BJ (cell line): ENCODE measurements around the gene BCKDHB. TPM values are rescaled to one million over a fixed set of nuclear protein-coding genes. Genes with fewer than 3 reads are reported as not detected.

ENCODE experiments used
- CTCF ChIA-PET: fragments of 350-600 bp; formaldehyde crosslinking; extraction: SDS; loops from one replicate; lab custom pipeline; 2021; ENCODE audit warnings: antibody characterized with exemption, inconsistent platforms; lab: Yijun Ruan, JAX
- POLR2A ChIA-PET: fragments of 300-600 bp; sonication (Branson Sonifier 250); formaldehyde crosslinking; extraction: SDS; loops from one replicate; lab custom pipeline; 2021; ENCODE audit warnings: antibody characterized with exemption; lab: Charles Lee
- DNase-seq: peaks from one replicate; pipeline ENCODE4 v3.0.0-alpha.2; 2011; ENCODE audit warnings: low read depth
- H3K27me3 ChIP-seq: 2 replicates; pipeline ENCODE4 v1.6.0; 2011; ENCODE audit warnings: low read length; ENCODE audit not compliant: control insufficient read depth, insufficient read depth
- H3K36me3 ChIP-seq: 2 replicates; pipeline ENCODE4 v1.5.1; 2011; ENCODE audit warnings: low read length; ENCODE audit not compliant: control insufficient read depth, insufficient read depth
- H3K4me3 ChIP-seq: 2 replicates; pipeline ENCODE4 v1.5.1; 2011; ENCODE audit warnings: low read depth, mild to moderate bottlenecking, control low read depth, low read length
- polyA plus RNA-seq: library from polyadenylated mRNA; depleted of rRNA; stranded (reverse); fragments of >200 nt; gene quantifications from 2 replicates; pipeline ENCODE4 v1.2.3, GENCODE V29; 2011
- TF ChIP-seq, protein P1 (sequence below): IDR thresholded peaks from 2 replicates; pipeline ENCODE4 v1.5.1; 2011; ENCODE audit warnings: low read depth, mild to moderate bottlenecking, control low read depth, inconsistent platforms, low read length, moderate library complexity; ENCODE audit not compliant: insufficient read depth

BCKDHB gene
- polyA plus RNA-seq, 1 experiment, result 8.0 TPM

DNA sequence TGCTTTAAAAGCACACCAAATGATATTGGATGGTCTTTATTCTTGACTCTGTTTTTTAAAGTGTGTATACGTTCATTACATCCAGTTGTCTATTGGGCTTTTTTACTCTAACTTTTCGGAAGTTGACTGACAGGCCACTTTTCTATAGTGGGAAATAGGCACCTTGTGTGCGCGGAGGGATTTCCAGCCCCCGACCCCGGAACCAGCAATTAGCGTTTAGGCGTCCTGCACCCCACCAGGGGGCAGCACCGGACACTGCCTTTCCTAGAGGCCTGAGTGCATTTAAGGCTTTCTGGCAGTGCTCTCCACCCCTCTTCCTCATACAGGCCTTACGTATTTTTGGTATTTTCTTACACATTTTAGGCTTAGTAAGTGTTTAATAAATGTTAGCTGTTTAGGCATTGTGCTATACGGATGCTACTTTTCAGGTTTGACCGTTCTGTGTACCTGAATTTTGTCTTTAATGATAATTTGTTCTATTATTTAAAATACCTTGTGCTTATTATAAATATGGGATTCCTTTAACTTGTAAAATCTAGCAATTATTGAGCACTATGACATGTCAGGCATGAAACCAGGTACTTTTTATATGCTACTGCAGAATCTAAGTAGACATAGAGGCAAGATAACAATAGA lies 231.8 kb downstream of the BCKDHB start:
- TF ChIP-seq, protein P1, sequence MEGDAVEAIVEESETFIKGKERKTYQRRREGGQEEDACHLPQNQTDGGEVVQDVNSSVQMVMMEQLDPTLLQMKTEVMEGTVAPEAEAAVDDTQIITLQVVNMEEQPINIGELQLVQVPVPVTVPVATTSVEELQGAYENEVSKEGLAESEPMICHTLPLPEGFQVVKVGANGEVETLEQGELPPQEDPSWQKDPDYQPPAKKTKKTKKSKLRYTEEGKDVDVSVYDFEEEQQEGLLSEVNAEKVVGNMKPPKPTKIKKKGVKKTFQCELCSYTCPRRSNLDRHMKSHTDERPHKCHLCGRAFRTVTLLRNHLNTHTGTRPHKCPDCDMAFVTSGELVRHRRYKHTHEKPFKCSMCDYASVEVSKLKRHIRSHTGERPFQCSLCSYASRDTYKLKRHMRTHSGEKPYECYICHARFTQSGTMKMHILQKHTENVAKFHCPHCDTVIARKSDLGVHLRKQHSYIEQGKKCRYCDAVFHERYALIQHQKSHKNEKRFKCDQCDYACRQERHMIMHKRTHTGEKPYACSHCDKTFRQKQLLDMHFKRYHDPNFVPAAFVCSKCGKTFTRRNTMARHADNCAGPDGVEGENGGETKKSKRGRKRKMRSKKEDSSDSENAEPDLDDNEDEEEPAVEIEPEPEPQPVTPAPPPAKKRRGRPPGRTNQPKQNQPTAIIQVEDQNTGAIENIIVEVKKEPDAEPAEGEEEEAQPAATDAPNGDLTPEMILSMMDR, result peak; percentile 57
- DNase-seq, result no peak
- CTCF ChIA-PET, result interaction anchor here (0.7 to 1.0 kb wide), 2 partner anchors 18 to 102 kb away, joined by 4 read pairs; no protein-coding TSS in a partner anchor
- H3K27me3 ChIP-seq, result no peaks in the 10 kb centered on the region
- no peak overlapping the region for H3K4me3 ChIP-seq
- H3K36me3 ChIP-seq, result no peaks in the 10 kb centered on the region
- POLR2A ChIA-PET, result no interaction called here

DNA sequence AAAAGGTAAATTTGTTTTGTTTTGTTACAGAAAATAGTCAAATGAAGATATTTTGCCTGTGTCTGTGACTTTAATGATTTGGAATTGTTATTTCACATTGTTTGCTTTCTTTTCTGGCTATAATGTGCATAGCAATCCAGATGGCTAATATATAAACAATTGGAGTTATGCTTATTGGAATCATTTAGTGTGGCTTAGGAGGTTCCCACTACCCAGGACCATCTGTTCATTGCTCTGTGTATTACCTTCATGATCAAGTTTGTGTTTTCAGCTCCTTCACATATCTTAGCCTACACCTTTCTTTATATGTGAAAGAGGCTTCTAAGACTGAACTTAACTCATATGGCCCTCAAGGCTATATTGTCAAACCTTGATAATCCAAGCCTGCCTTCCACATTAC lies 232.9 kb downstream of the BCKDHB start:
- H3K27me3 ChIP-seq, result no peaks in the 10 kb centered on the region
- H3K36me3 ChIP-seq, result no peaks in the 10 kb centered on the region
- CTCF ChIA-PET, result no interaction called here
- DNase-seq, result no peak
- POLR2A ChIA-PET, result no interaction called here
- H3K4me3 ChIP-seq, result no peak overlapping the region
- TF ChIP-seq, protein P1, result no peak

DNA sequence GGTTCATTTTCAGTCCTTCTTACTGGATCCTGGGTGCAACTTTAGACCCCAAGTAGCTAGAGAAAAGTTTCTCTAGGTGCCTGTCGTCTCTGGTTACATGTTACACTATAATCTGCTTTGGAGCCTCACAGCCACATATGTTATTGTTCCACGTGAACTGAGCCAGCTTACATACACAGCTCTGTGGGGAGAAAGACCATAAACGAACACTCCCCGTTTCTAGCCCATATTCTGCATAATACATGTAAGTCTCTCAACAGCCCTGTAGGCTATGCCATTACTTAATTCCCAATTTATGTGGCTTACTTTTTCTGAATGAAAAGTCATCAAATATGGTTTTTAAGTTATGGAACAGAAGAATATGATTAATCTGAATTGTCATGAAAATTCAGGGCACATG lies 233.8 kb downstream of the BCKDHB start:
- no peak for DNase-seq
- Histone ChIP-seq H3K27me3 (no peaks in the 10 kb centered on the region), H3K4me3 (no peak overlapping the region), H3K36me3 (no peaks in the 10 kb centered on the region)
- POLR2A ChIA-PET, result no interaction called here
- TF ChIP-seq, protein P1, result no peak
- CTCF ChIA-PET, result interaction anchor here (0.7 kb wide), 1 partner anchor 9 kb away, joined by 3 read pairs; no protein-coding TSS in a partner anchor

DNA sequence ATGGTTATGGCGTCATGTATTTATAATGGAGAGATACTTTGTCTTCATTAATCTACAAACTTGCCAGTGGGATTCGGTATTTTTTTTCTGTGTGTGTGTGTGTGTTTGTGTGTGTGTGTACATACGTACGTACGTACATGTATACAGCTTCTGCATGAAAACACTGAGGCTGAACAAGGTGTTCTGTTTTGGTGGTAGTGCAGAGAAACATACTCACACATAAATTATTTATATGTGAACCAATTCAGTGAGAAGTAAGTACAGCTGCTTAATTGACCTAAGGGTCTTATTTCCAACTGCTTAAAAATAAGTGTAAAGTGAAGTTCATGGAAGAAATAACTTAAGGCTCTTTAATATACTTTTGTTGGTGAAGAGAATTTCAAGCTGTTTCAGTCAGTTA lies 234.2 kb downstream of the BCKDHB start:
- Histone ChIP-seq H3K4me3 (no peak overlapping the region), H3K36me3 (no peaks in the 10 kb centered on the region), H3K27me3 (no peaks in the 10 kb centered on the region)
- TF ChIP-seq, protein P1, result no peak
- no peak for DNase-seq
- POLR2A ChIA-PET, result no interaction called here
- CTCF ChIA-PET, result interaction anchor here (0.7 to 1.4 kb wide), 2 partner anchors 9 to 10 kb away, joined by 3 to 5 read pairs; no protein-coding TSS in a partner anchor

DNA sequence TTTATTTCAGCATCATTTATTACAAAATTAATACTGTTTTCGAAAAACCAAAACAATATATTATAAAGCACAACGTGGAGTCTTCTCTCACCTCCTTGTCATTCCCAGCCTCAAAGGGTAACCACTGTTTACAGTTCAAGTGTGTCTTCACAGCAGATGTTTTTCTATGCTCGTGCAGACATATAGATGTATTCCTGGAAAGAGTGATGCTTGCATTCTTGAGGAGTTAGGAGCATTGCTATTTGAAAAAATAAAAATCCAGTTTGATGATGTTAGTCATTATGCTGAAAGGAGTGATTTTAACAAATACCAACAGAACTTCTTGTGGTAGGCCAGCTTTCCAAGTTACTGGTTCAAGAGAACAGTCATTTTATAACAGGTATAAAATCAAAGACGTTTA lies 234.9 kb downstream of the BCKDHB start:
- DNase-seq, result peak; percentile 3
- no peaks in the 10 kb centered on the region for H3K36me3 ChIP-seq
- ChIA-PET CTCF (interaction anchor here (1.4 kb wide), 1 partner anchor 10 kb away, joined by 5 read pairs; no protein-coding TSS in a partner anchor), POLR2A (interaction anchor here (0.6 kb wide), 1 partner anchor 312 kb away, joined by 3 read pairs; no protein-coding TSS in a partner anchor)
- TF ChIP-seq, protein P1, result no peak
- H3K27me3 ChIP-seq, result no peaks in the 10 kb centered on the region
- H3K4me3 ChIP-seq, result no peak overlapping the region
